Measurements from ENCODE around the gene MEIKIN. TPM values are rescaled to one million over a fixed set of nuclear protein-coding genes. Genes with fewer than 3 reads are reported as not detected.
"Not testable (repeated sequence)": the region's sequence is repeated elsewhere in the genome, so short reads cannot be mapped to it uniquely, and the experiment has no call there.

The MEIKIN gene
- total RNA-seq, 1 experiment from 2014 or later = not detected

DNA sequence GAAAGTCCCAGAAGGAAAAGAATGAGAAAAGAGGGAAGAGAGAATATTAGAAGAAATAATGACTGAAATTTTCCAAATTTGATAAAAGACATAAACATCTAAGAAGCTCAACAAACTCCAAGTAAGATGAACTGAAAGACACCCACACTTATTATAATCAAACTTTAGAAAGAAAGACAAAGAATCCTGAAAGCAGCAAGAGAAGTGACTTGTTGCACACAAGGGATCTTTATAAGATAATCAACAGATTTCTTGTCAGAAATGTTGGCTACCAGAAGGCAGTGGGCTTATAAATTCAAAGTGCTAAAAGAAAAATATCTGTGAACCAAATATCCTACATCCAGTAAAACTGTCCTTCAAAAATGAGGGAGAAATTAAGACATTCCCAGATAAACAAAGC is 99.6 kb downstream of the MEIKIN start:
- Histone ChIP-seq H3T11ph (ENCODE audit: low read length) (no peak overlapping the region), H2BK15ac (ENCODE audit: low read depth, low read length) (no peak overlapping the region), H4K91ac (ENCODE audit: insufficient read length, low read depth, low read length) (no peak overlapping the region), H3K27me3 (ENCODE audit: insufficient read depth, low read length) (no peaks in the 10 kb centered on the region), H3K27ac (ENCODE audit: insufficient read length, low read depth, low read length) (no peak overlapping the region), H3K4me2 (ENCODE audit: insufficient read depth, insufficient read length, low read length) (no peak overlapping the region), H3K23me2 (ENCODE audit: insufficient read length, low read depth, low read length, poor library complexity, severe bottlenecking) (no peaks in the 10 kb centered on the region), H2BK5ac (ENCODE audit: insufficient read length, low read length) (no peak overlapping the region), H3K4ac (ENCODE audit: low read depth, low read length) (no peak overlapping the region), H4K5ac (ENCODE audit: insufficient read length, low read depth, low read length) (no peak overlapping the region), H3K56ac (ENCODE audit: insufficient read length, low read depth, low read length) (no peak overlapping the region), H3K18ac (ENCODE audit: insufficient read length, low read depth, low read length) (no peak overlapping the region), H3K9me3 (ENCODE audit: control insufficient read depth, low read depth, low read length) (no peaks in the 10 kb centered on the region), H4K8ac (replicated peaks; ENCODE audit: insufficient read length, low read depth, low read length) (no peak overlapping the region), H4K20me1 (ENCODE audit: control insufficient read depth, insufficient read depth, insufficient read length) (no peaks in the 10 kb centered on the region), H2BK20ac (ENCODE audit: low read depth, low read length, poor library complexity, severe bottlenecking) (no peak overlapping the region), H2BK120ac (ENCODE audit: low read depth, low read length, poor library complexity, severe bottlenecking) (no peak overlapping the region), H2BK12ac (ENCODE audit: insufficient read length, low read depth, low read length) (no peak overlapping the region), H3K14ac (ENCODE audit: insufficient read depth, low read length) (no peak overlapping the region), H2AK5ac (ENCODE audit: insufficient read length, low read length) (no peak overlapping the region), H2AFZ (ENCODE audit: low read length) (no peak overlapping the region), H3K79me2 (ENCODE audit: insufficient read depth, low read length) (no peaks in the 10 kb centered on the region), H3K23ac (ENCODE audit: insufficient read length, low read depth, low read length) (no peak overlapping the region), H3K9ac (ENCODE audit: extremely low read depth, insufficient read length, low read length) (no peak overlapping the region), H3K4me1 (ENCODE audit: insufficient read depth, low read length) (no peaks in the 10 kb centered on the region), H3K79me1 (ENCODE audit: insufficient read depth, low read depth, low read length, poor library complexity, severe bottlenecking) (no peaks in the 10 kb centered on the region)
- H3K4me3 Mint-ChIP-seq = no peak overlapping the region
- H3K4me1 Mint-ChIP-seq = no peaks in the 10 kb centered on the region
- H3K36me3 Mint-ChIP-seq (ENCODE audit: insufficient read depth in 1 of 3, low read depth in 3 of 3) = peaks cover 9 to 26% (median 19%) of the 10 kb centered on the region in 3 experiments
- peaks cover 2% of the 10 kb centered on the region; the same call in 1 of the 2 replicates for H3K27me3 Mint-ChIP-seq (ENCODE audit: low read depth)
- no peak for TF ChIP-seq CTCF (conservative IDR thresholded peaks at IDR 0.05)
- DNase-seq = no peak
- H3K27ac Mint-ChIP-seq = no peak overlapping the region
- peaks cover 65 to 71% of the 10 kb centered on the region in 2 experiments for H3K9me3 Mint-ChIP-seq

DNA sequence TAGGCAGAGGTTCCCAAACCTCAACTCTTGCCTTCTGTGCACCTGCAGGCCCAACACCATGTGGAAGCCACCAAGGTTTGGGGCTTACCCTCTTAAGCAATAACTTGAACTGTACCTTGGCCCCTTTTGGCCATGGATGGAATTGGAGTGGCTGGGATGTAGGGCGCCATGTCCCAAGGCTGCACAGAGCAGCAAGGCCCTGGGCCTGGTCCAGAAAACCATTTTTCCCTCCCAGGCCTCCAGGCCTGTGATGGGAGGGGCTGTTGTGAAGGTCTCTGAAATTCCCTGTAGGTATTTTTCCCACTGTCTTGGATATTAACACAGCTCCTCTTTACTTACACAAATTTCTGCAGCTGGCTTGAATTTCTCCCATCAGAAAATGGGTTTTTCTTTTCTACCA is 102.5 kb downstream of the MEIKIN start:
- H2BK20ac ChIP-seq (ENCODE audit: low read depth, low read length, poor library complexity, severe bottlenecking); H3K23me2 ChIP-seq (ENCODE audit: insufficient read length, low read depth, low read length, poor library complexity, severe bottlenecking); H3K27me3 Mint-ChIP-seq (ENCODE audit: low read depth); DNase-seq; H3T11ph ChIP-seq (ENCODE audit: low read length); H4K5ac ChIP-seq (ENCODE audit: insufficient read length, low read depth, low read length); H2AFZ ChIP-seq (ENCODE audit: low read length); H3K4me2 ChIP-seq (ENCODE audit: insufficient read depth, insufficient read length, low read length); H2BK5ac ChIP-seq (ENCODE audit: insufficient read length, low read length); H2BK12ac ChIP-seq (ENCODE audit: insufficient read length, low read depth, low read length); H3K9me3 ChIP-seq (ENCODE audit: control insufficient read depth, low read depth, low read length); H3K79me1 ChIP-seq (ENCODE audit: insufficient read depth, low read depth, low read length, poor library complexity, severe bottlenecking); H4K91ac ChIP-seq (ENCODE audit: insufficient read length, low read depth, low read length); H3K4me1 ChIP-seq (ENCODE audit: insufficient read depth, low read length); H3K56ac ChIP-seq (ENCODE audit: insufficient read length, low read depth, low read length); H2BK120ac ChIP-seq (ENCODE audit: low read depth, low read length, poor library complexity, severe bottlenecking); H3K79me2 ChIP-seq (ENCODE audit: insufficient read depth, low read length); H4K8ac ChIP-seq (replicated peaks; ENCODE audit: insufficient read length, low read depth, low read length); H3K27ac ChIP-seq (ENCODE audit: insufficient read length, low read depth, low read length); H3K27ac Mint-ChIP-seq; H2AK5ac ChIP-seq (ENCODE audit: insufficient read length, low read length); H3K27me3 ChIP-seq (ENCODE audit: insufficient read depth, low read length); H4K20me1 ChIP-seq (ENCODE audit: control insufficient read depth, insufficient read depth, insufficient read length); H3K9ac ChIP-seq (ENCODE audit: extremely low read depth, insufficient read length, low read length); H3K4me3 Mint-ChIP-seq; H2BK15ac ChIP-seq (ENCODE audit: low read depth, low read length); H3K4me1 Mint-ChIP-seq; H3K23ac ChIP-seq (ENCODE audit: insufficient read length, low read depth, low read length); H3K4ac ChIP-seq (ENCODE audit: low read depth, low read length); H3K14ac ChIP-seq (ENCODE audit: insufficient read depth, low read length); H3K18ac ChIP-seq (ENCODE audit: insufficient read length, low read depth, low read length): not testable (repeated sequence)
- peaks cover 5 to 21% (median 11%) of the 10 kb centered on the region in 3 experiments; a peak in 6 of 7 replicates for H3K36me3 Mint-ChIP-seq (ENCODE audit: insufficient read depth in 1 of 3, low read depth in 3 of 3)
- WGBS (ENCODE audit: extremely low coverage, insufficient read length, low lambda C conversion rate) = no CpG with 5 or more reads among the region's 1 CpG
- peaks cover 64 to 65% of the 10 kb centered on the region in 2 experiments for H3K9me3 Mint-ChIP-seq

All from H9 (cell line).